GM19397 (cell line): ENCODE measurements around the gene PIEZO1.

Source experiments
- ATAC-seq: cut with Tn5 transposase; IDR thresholded peaks from one replicate; pipeline ENCODE4 v1.9.1; 2021; ENCODE audit warnings: mild to moderate bottlenecking, moderate library complexity; ENCODE audit not compliant: unreplicated experiment

PIEZO1 gene

GRCh38 chr16:88754912-88755744 is 29.9 kb downstream of the PIEZO1 start:
- ATAC-seq: no peak

GRCh38 chr16:88754109-88754911 is 30.7 kb downstream of the PIEZO1 start:
- no peak for ATAC-seq

- no peak for ATAC-seq
These were observed 31.4 kb downstream of the PIEZO1 start for GRCh38 chr16:88753602-88754001.

- ATAC-seq: no peak
These were observed 31.8 kb downstream of the PIEZO1 start for GRCh38 chr16:88753191-88753590.

GRCh38 chr16:88752386-88753002 is 32.5 kb downstream of the PIEZO1 start:
- no peak for ATAC-seq

- ATAC-seq: no peak
These were observed 34.2 kb downstream of the PIEZO1 start for GRCh38 chr16:88750854-88751253.

GRCh38 chr16:88749358-88749757 is 35.7 kb downstream of the PIEZO1 start:
- no peak for ATAC-seq

GRCh38 chr16:88748364-88748763 is 36.7 kb downstream of the PIEZO1 start:
- ATAC-seq: no peak

- no peak for ATAC-seq
These were observed 37.3 kb downstream of the PIEZO1 start for GRCh38 chr16:88747588-88748301.

- ATAC-seq: no peak
These were observed 38.5 kb downstream of the PIEZO1 start for GRCh38 chr16:88746506-88746905.

GRCh38 chr16:88744577-88745521 is 40.2 kb downstream of the PIEZO1 start:
- ATAC-seq: no peak

- ATAC-seq: no peak
These were observed 41.1 kb downstream of the PIEZO1 start for GRCh38 chr16:88743693-88744576.

- ATAC-seq: no peak
These were observed 42.0 kb downstream of the PIEZO1 start for GRCh38 chr16:88742896-88743605.

GRCh38 chr16:88741368-88741767 is 43.7 kb downstream of the PIEZO1 start:
- ATAC-seq: no peak

- no peak for ATAC-seq
These were observed 44.3 kb downstream of the PIEZO1 start for GRCh38 chr16:88740727-88741055.

GRCh38 chr16:88739977-88740726 is 44.9 kb downstream of the PIEZO1 start:
- no peak for ATAC-seq

GRCh38 chr16:88739139-88739976 is 45.7 kb downstream of the PIEZO1 start:
- no peak for ATAC-seq
